SK-N-SH (cell line): ENCODE results near the gene ZNF410. TPM values are rescaled to one million over a fixed set of nuclear protein-coding genes. Genes with fewer than 3 reads are reported as not detected.

Experiments
- CTCF ChIA-PET: fragments of 300-600, 350-600 bp; formaldehyde crosslinking; extraction: SDS; loops from one replicate; lab custom pipeline; 2021; lab: Yijun Ruan, JAX
- POLR2A ChIA-PET: fragments of 350-600 bp; sonication (Branson Sonifier 250); formaldehyde crosslinking; extraction: SDS; loops from one replicate; lab custom pipeline; 2020; ENCODE audit warnings: antibody characterized with exemption, inconsistent platforms; lab: Yijun Ruan, JAX
- DNase-seq: peaks from one replicate; pipeline ENCODE4 v3.0.0; 2012
- H2AFZ ChIP-seq: fragments of 200-600 bp; sonication (generic); 2 replicates; pipeline ENCODE4 v1.8.1; 2016; ENCODE audit warnings: antibody characterized with exemption, mild to moderate bottlenecking, low read depth
- H3F3A ChIP-seq: fragments of 200-600 bp; sonication (generic); replicated peaks from 2 replicates; pipeline ENCODE3; 2016; ENCODE audit warnings: antibody characterized with exemption, mild to moderate bottlenecking; ENCODE audit not compliant: insufficient read depth
- H3K27ac ChIP-seq, 2 experiments: fragments of 200-500 bp in 1 of 2; fragments of 200-600 bp in 1 of 2; sonication (Bioruptor generic) in 1 of 2; sonication (generic), shearing (Covaris generic) in 1 of 2; 2 replicates each; pipeline versions ENCODE4 v1.5.1 to v1.6.1; 2014 to 2016; ENCODE audit warnings: low read depth in 2 of 2, inconsistent platforms in 1 of 2, low read length in 1 of 2, mild to moderate bottlenecking in 1 of 2, mixed read lengths in 1 of 2
- H3K27me3 ChIP-seq: fragments of 200-600 bp; sonication (generic), shearing (Covaris generic); 2 replicates; pipeline ENCODE4 v1.6.1; 2016; ENCODE audit warnings: mixed run types; ENCODE audit not compliant: insufficient read depth
- H3K36me3 ChIP-seq, 2 experiments: fragments of 200-500 bp in 1 of 2; fragments of 200-600 bp in 1 of 2; sonication (Bioruptor generic) in 1 of 2; sonication (generic) in 1 of 2; replicated peaks in 1 of 2; 2 replicates each; pipeline versions ENCODE3 to v1.5.1; 2014 to 2016; ENCODE audit warnings: low read length in 1 of 2, mild to moderate bottlenecking in 1 of 2; ENCODE audit not compliant: insufficient read depth in 2 of 2, control insufficient read depth in 1 of 2
- H3K4me1 ChIP-seq, 2 experiments: fragments of 200-500 bp in 1 of 2; fragments of 200-600 bp in 1 of 2; sonication (Bioruptor generic) in 1 of 2; sonication (generic), shearing (Covaris generic) in 1 of 2; 2 replicates each; pipeline versions ENCODE4 v1.5.1 to v1.6.1; 2014 to 2016; ENCODE audit warnings: low read depth in 1 of 2, low read length in 1 of 2, mixed run types in 1 of 2; ENCODE audit not compliant: insufficient read depth in 2 of 2, control insufficient read depth in 1 of 2
- H3K4me2 ChIP-seq: fragments of 200-600 bp; sonication (generic), shearing (Covaris generic); 2 replicates; pipeline ENCODE4 v1.6.1; 2017; ENCODE audit warnings: mixed run types
- H3K4me3 ChIP-seq, 2 experiments: fragments of 200-500 bp in 1 of 2; fragments of 200-600 bp in 1 of 2; sonication (Bioruptor generic) in 1 of 2; sonication (generic), shearing (Covaris generic) in 1 of 2; 2 replicates each; pipeline versions ENCODE4 v1.5.1 to v1.8.1; 2014 to 2016; ENCODE audit warnings: low read depth in 2 of 2, inconsistent platforms in 1 of 2, low read length in 1 of 2, mild to moderate bottlenecking in 1 of 2, mixed read lengths in 1 of 2, moderate library complexity in 1 of 2
- H3K79me2 ChIP-seq: fragments of 200-600 bp; sonication (generic); 2 replicates; pipeline ENCODE4 v1.8.1; 2017; ENCODE audit warnings: mild to moderate bottlenecking; ENCODE audit not compliant: insufficient read depth
- H3K9ac ChIP-seq: fragments of 200-600 bp; sonication (generic); 2 replicates; pipeline ENCODE4 v1.6.1; 2017; ENCODE audit warnings: mixed run types
- H3K9me2 ChIP-seq: fragments of 200-600 bp; sonication (generic); 2 replicates; pipeline ENCODE4 v1.6.1; 2017; ENCODE audit warnings: mixed run types
- H3K9me3 ChIP-seq: fragments of 200-600 bp; sonication (generic); 2 replicates; pipeline ENCODE4 v1.6.1; 2017; ENCODE audit warnings: mixed run types, mild to moderate bottlenecking, moderate library complexity
- H4K20me1 ChIP-seq: fragments of 200-600 bp; sonication (generic); 2 replicates; pipeline ENCODE4 v1.6.1; 2017; ENCODE audit warnings: mild to moderate bottlenecking, mixed run types; ENCODE audit not compliant: insufficient read depth
- ELF1 ChIP-seq: IDR thresholded peaks from 2 replicates; pipeline ENCODE4 v1.4.0; 2012
- FOSL2 ChIP-seq: IDR thresholded peaks from 2 replicates; pipeline ENCODE4 v1.4.0; 2012; ENCODE audit warnings: low read depth, mild to moderate bottlenecking, moderate library complexity, borderline replicate concordance
- FOXJ3 ChIP-seq: sonication (generic); formaldehyde crosslinking; IDR thresholded peaks from 2 replicates; pipeline ENCODE4 v1.5.1; 2020; ENCODE audit warnings: mild to moderate bottlenecking, missing genetic modification reagents
- FOXM1 ChIP-seq: IDR thresholded peaks from 2 replicates; pipeline ENCODE4 v1.4.0; 2012; ENCODE audit warnings: low read depth, mild to moderate bottlenecking
- IRF3 ChIP-seq: fragments of 150-350 bp; IDR thresholded peaks from 2 replicates; pipeline ENCODE4 v1.6.1; 2016; ENCODE audit warnings: mild to moderate bottlenecking, low read depth, low read length
- JUND ChIP-seq: IDR thresholded peaks from 2 replicates; pipeline ENCODE4 v1.4.0; 2012
- MAX ChIP-seq: IDR thresholded peaks from 2 replicates; pipeline ENCODE4 v1.4.0; 2012; ENCODE audit warnings: low read depth
- MEF2A ChIP-seq: IDR thresholded peaks from 2 replicates; pipeline ENCODE4 v1.4.0; 2012; ENCODE audit warnings: low read depth, borderline replicate concordance
- MXI1 ChIP-seq: IDR thresholded peaks from 2 replicates; pipeline ENCODE4 v1.6.1; 2012; ENCODE audit warnings: mild to moderate bottlenecking, low read depth, low read length, improper control_type of control experiment
- NFIC ChIP-seq: IDR thresholded peaks from 2 replicates; pipeline ENCODE4 v1.4.0; 2012; ENCODE audit warnings: borderline replicate concordance
- PBX3 ChIP-seq: IDR thresholded peaks from 2 replicates; pipeline ENCODE4; 2012
- POLR2AphosphoS5 ChIP-seq: IDR thresholded peaks from 2 replicates; pipeline ENCODE4 v1.6.1; 2012; ENCODE audit warnings: low read depth, low read length
- RAD21 ChIP-seq: IDR thresholded peaks from 2 replicates; pipeline ENCODE4 v1.6.1; 2012; ENCODE audit warnings: mild to moderate bottlenecking, low read length
- REST ChIP-seq: IDR thresholded peaks from 2 replicates; pipeline ENCODE4 v1.6.1; 2012; ENCODE audit warnings: mild to moderate bottlenecking, low read depth, low read length, moderate library complexity
- RXRA ChIP-seq: IDR thresholded peaks from 2 replicates; pipeline ENCODE4 v1.4.0; 2012; ENCODE audit warnings: low read depth, mild to moderate bottlenecking, borderline replicate concordance
- SIN3A ChIP-seq: IDR thresholded peaks from 2 replicates; pipeline ENCODE4 v1.6.1; 2012; ENCODE audit warnings: low read depth, mild to moderate bottlenecking, low read length, moderate library complexity, borderline replicate concordance
- SMC3 ChIP-seq: IDR thresholded peaks from 2 replicates; pipeline ENCODE4 v1.6.1; 2012; ENCODE audit warnings: low read depth, low read length, improper control_type of control experiment
- TCF12 ChIP-seq: IDR thresholded peaks from 2 replicates; pipeline ENCODE4 v1.4.0; 2012
- TEAD4 ChIP-seq: IDR thresholded peaks from 2 replicates; pipeline ENCODE4 v1.4.0; 2012; ENCODE audit warnings: mild to moderate bottlenecking, borderline replicate concordance; ENCODE audit not compliant: insufficient read depth
- USF2 ChIP-seq: fragments of 150-350 bp; IDR thresholded peaks from 2 replicates; pipeline ENCODE4 v1.6.1; 2017; ENCODE audit warnings: antibody characterized with exemption, low read length, low read depth, borderline replicate concordance
- YY1 ChIP-seq: IDR thresholded peaks from 2 replicates; pipeline ENCODE4 v1.4.0; 2012; ENCODE audit warnings: low read depth, mild to moderate bottlenecking
- ZBTB33 ChIP-seq: IDR thresholded peaks from 2 replicates; pipeline ENCODE4 v1.4.0; 2012; ENCODE audit warnings: low read depth, borderline replicate concordance
- WGBS: methylation state at CpG from one replicate; pipeline ENCODE4 v1.1.6; 2017; ENCODE audit warnings: low lambda C conversion rate; 5-methylcytosine and 5-hydroxymethylcytosine counted together
- polyA plus RNA-seq, 3 experiments: library from polyadenylated mRNA; depleted of rRNA; stranded (reverse); fragments of >200 nt; gene quantifications; 2 replicates each; pipeline ENCODE4 v1.2.3, GENCODE V29; 2012

ZNF410 gene
- polyA plus RNA-seq, 1 of the 3 experiments (the other 2 are of a cell fraction), result 22.8 TPM

- DNase-seq, result peak; percentile 92
- no peaks in the 10 kb centered on the region for H4K20me1 ChIP-seq
- H3K4me2 ChIP-seq, result peak within 1 kb of the TSS; percentile 85
- H3K27ac ChIP-seq, result peak within 1 kb of the TSS; percentile 79 to 90
- H2AFZ ChIP-seq, result peak within 1 kb of the TSS; percentile 71
- 1% methylated on average over 46 of the region's 70 CpGs for WGBS
- ChIA-PET POLR2A (interaction anchor here (0.7 to 1.0 kb wide), 3 partner anchors 20 to 64 kb away, joined by 3 read pairs; partner anchors contain the start of gene ZNF410), CTCF (interaction anchor here (0.7 to 2.1 kb wide), 4 partner anchors 9 to 226 kb away, joined by 3 to 7 read pairs (median 5); no protein-coding TSS in a partner anchor)
- H3K4me3 ChIP-seq, result peak within 1 kb of the TSS; percentile 72 to 85
- peaks cover 34% of the 10 kb centered on the region for H3K79me2 ChIP-seq
- H3K9me3 ChIP-seq, result no peaks in the 10 kb centered on the region
- H3K9ac ChIP-seq, result peak within 1 kb of the TSS; percentile 85
- H3F3A ChIP-seq, result peaks cover 6% of the 10 kb centered on the region
- H3K4me1 ChIP-seq, result peaks cover 0 to 6% of the 10 kb centered on the region in 2 experiments; a peak in 2 of 4 replicates
- H3K36me3 ChIP-seq, result peaks cover 9 to 12% of the 10 kb centered on the region in 2 experiments
- H3K27me3 ChIP-seq, result no peaks in the 10 kb centered on the region
- H3K9me2 ChIP-seq, result no peaks in the 10 kb centered on the region
- TF ChIP-seq NFIC (no peak), FOXM1 (no peak), RAD21 (no peak), TCF12 (no peak), MXI1 (peak; percentile 72), ZBTB33 (peak; percentile 79), USF2 (no peak), RXRA (no peak), JUND (no peak), YY1 (peak; percentile 90), PBX3 (peak; percentile 52), TEAD4 (0 out of 2 replicates have a peak, but pooled peaks have one; percentile 5), MAX (peak; percentile 56), FOXJ3 (CRISPR knock-in tag) (no peak), FOSL2 (no peak), SIN3A (peak; percentile 61), ELF1 (peak; percentile 87), MEF2A (no peak), SMC3 (no peak), IRF3 (peak; percentile 30; the same call in 1 of the 2 replicates), POLR2AphosphoS5 (no peak; the same call in 1 of the 2 replicates), REST (no peak)
These were observed 63.4 kb downstream of the ZNF410 start, which contains the start of the genes COQ6 and FAM161B for GRCh38 chr14:73949752-73950734. Gene COQ6 (plus strand): TSS chr14:73950302. CDS start chr14:73950333, 31 bp downstream. Gene FAM161B (minus strand): TSS chr14:73950094. CDS start chr14:73950026, 68 bp downstream.
